ENCODE data around the gene PALLD. TPM values are rescaled to one million over a fixed set of nuclear protein-coding genes. Genes with fewer than 3 reads are reported as not detected.
A peak's percentile ranks its signal among the peaks of the same experiment; 100 is the strongest.

Gene PALLD
- total and polyA plus RNA-seq, 2 of the 13 experiments (the other 11 are each of a cell fraction or from before 2014, with no cell fraction given), result 0.50 to 1.5 TPM

- no peak overlapping the region for H3K9ac ChIP-seq (ENCODE audit: insufficient read depth, low read depth, low read length)
- no peak for ATAC-seq
- intact Hi-C loops (cut with micrococcal nuclease; ENCODE audit: unreplicated experiment) (no loop called here), in situ Hi-C loops (cut with HindIII; ENCODE audit: extremely low pct_ligation_motif_present, low pct_unique_long_range_greater_than_20kb) (no loop called here)
- ChIA-PET CTCF (ENCODE audit: low intra/inter-chr PET ratio, low total read pairs) (no interaction called here), POLR2A (no interaction called here)
- H3K9me3 ChIP-seq (ENCODE audit: low read length), result no peaks in the 10 kb centered on the region
- no peaks in the 10 kb centered on the region for H3K36me3 ChIP-seq (replicated peaks in 1 of 2; ENCODE audit: control insufficient read depth in 1 of 2, insufficient read depth in 2 of 2, low read length in 2 of 2)
- no peaks in the 10 kb centered on the region for H3K4me1 ChIP-seq (ENCODE audit: insufficient read depth, low read length)
- H2AFZ ChIP-seq (ENCODE audit: low read length), result no peak overlapping the region
- no peaks in the 10 kb centered on the region; a peak in 1 of 5 replicates for H3K27me3 ChIP-seq (ENCODE audit: control insufficient read depth in 1 of 2, insufficient read depth in 2 of 2, low read length in 2 of 2)
- H3K4me2 ChIP-seq (ENCODE audit: low read depth, low read length), result no peak overlapping the region
- no peak overlapping the region for H3K27ac ChIP-seq (ENCODE audit: extremely low read length, insufficient read depth, low read length)
- 0% methylated on average over 1 of the region's 1 CpG for WGBS (ENCODE audit: low lambda C conversion rate)
- TF ChIP-seq ZKSCAN5 (CRISPR knock-in tag; IDR thresholded peaks at IDR 0.05), result no peak
- no peak for TF ChIP-seq KLF15 (CRISPR knock-in tag; IDR thresholded peaks at IDR 0.05; ENCODE audit: borderline replicate concordance)
- TF ChIP-seq RXRA (CRISPR knock-in tag; IDR thresholded peaks at IDR 0.05), result no peak
- H3K79me2 ChIP-seq (ENCODE audit: insufficient read depth, low read length), result no peaks in the 10 kb centered on the region
- no TSS peak for BruUV-seq (replicated peaks)
- H3K4me3 ChIP-seq (replicated peaks in 1 of 3; ENCODE audit: insufficient read depth in 1 of 3, low read depth in 2 of 3, low read length in 3 of 3), result no peak overlapping the region
- no peaks in the 10 kb centered on the region for H4K20me1 ChIP-seq (ENCODE audit: insufficient read depth, low read length)
- no peak for DNase-seq (ENCODE audit: low spot score)
- FAIRE-seq, result no peak
These were observed 54.4 kb downstream of the PALLD start for GRCh38 chr4:168551211-168551610.

GRCh38 chr4:168551945-168552695 is 55.3 kb downstream of the PALLD start:
- in situ Hi-C loops (cut with HindIII; ENCODE audit: extremely low pct_ligation_motif_present, low pct_unique_long_range_greater_than_20kb) (no loop called here), intact Hi-C loops (cut with micrococcal nuclease; ENCODE audit: unreplicated experiment) (no loop called here)
- ATAC-seq (no peak), DNase-seq (ENCODE audit: low spot score) (peak; percentile 2), FAIRE-seq (no peak)
- WGBS (ENCODE audit: low lambda C conversion rate), result 32% methylated on average over 2 of the region's 2 CpGs
- ChIA-PET POLR2A (no interaction called here), CTCF (ENCODE audit: low intra/inter-chr PET ratio, low total read pairs) (no interaction called here)
- H3K36me3 ChIP-seq (replicated peaks in 1 of 2; ENCODE audit: control insufficient read depth in 1 of 2, insufficient read depth in 2 of 2, low read length in 2 of 2), result no peaks in the 10 kb centered on the region
- no peak overlapping the region for H2AFZ ChIP-seq (ENCODE audit: low read length)
- no peak overlapping the region for H3K4me2 ChIP-seq (ENCODE audit: low read depth, low read length)
- no peak overlapping the region for H3K27ac ChIP-seq (ENCODE audit: extremely low read length, insufficient read depth, low read length)
- no TSS peak for BruUV-seq (replicated peaks)
- no peak overlapping the region for H3K9ac ChIP-seq (ENCODE audit: insufficient read depth, low read depth, low read length)
- H3K27me3 ChIP-seq (ENCODE audit: control insufficient read depth in 1 of 2, insufficient read depth in 2 of 2, low read length in 2 of 2), result no peaks in the 10 kb centered on the region; a peak in 1 of 5 replicates
- H3K4me3 ChIP-seq (replicated peaks in 1 of 3; ENCODE audit: insufficient read depth in 1 of 3, low read depth in 2 of 3, low read length in 3 of 3), result no peak overlapping the region
- H3K4me1 ChIP-seq (ENCODE audit: insufficient read depth, low read length), result no peaks in the 10 kb centered on the region
- TF ChIP-seq STAG1 (CRISPR knock-in tag; IDR thresholded peaks at IDR 0.05), result peak; percentile 17
- TF ChIP-seq, protein P1, sequence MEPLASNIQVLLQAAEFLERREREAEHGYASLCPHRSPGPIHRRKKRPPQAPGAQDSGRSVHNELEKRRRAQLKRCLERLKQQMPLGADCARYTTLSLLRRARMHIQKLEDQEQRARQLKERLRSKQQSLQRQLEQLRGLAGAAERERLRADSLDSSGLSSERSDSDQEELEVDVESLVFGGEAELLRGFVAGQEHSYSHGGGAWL (CRISPR knock-in tag; IDR thresholded peaks at IDR 0.05), result no peak
- TF ChIP-seq IRX3 (CRISPR knock-in tag; IDR thresholded peaks at IDR 0.05; ENCODE audit: borderline replicate concordance, low read depth), result no peak
- TF ChIP-seq ZNF629 (CRISPR knock-in tag; conservative IDR thresholded peaks at IDR 0.05), result peak; percentile 44
- no peak for TF ChIP-seq ZFP36L2 (CRISPR knock-in tag; IDR thresholded peaks at IDR 0.05)
- no peaks in the 10 kb centered on the region for H3K9me3 ChIP-seq (ENCODE audit: low read length)
- H4K20me1 ChIP-seq (ENCODE audit: insufficient read depth, low read length), result no peaks in the 10 kb centered on the region
- H3K79me2 ChIP-seq (ENCODE audit: insufficient read depth, low read length), result no peaks in the 10 kb centered on the region
